ENCODE results near the gene CRYBA4. TPM values are rescaled to one million over a fixed set of nuclear protein-coding genes. Genes with fewer than 3 reads are reported as not detected.

Gene CRYBA4
- total and polyA plus RNA-seq, 10 of the 15 experiments (the other 5 are each of a cell fraction or from before 2014, with no cell fraction given), result 0.12 to 0.17 TPM; not detected in 8

DNA sequence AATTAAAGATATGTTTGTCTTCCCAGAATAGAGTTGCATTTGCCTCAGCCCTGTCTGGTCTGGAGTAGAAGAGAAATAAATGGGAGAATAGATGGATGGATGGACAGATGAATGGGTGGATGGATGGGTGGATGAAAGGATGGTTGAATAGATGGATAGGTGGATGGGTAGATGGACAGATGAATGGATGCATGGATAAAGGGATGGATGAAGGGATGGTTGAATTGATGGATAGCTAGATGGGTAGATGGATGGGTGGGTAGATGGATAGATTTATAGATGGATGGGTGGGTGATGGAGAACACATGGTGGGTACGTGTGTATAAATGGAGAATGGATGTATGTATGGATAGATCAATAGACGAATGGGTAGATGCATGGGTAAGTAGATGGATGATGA lies 12.5 kb upstream of the CRYBA4 start:
- FAIRE-seq (no peak), DNase-seq (ENCODE audit: low read depth, low spot score) (no peak), ATAC-seq (no peak)
- SMC1A ChIA-PET (ENCODE audit: uncharacterized antibody, unreplicated experiment), result interaction anchor here (2.6 kb wide), 1 partner anchor 17 kb away, joined by 20 read pairs; no protein-coding TSS in a partner anchor
- 100% methylated on average over 2 of the region's 2 CpGs for WGBS (ENCODE audit: insufficient coverage, insufficient replicate concordance, low lambda C conversion rate, missing lambda C conversion rate)
- H2AFZ ChIP-seq (ENCODE audit: control insufficient read depth, low read depth, low read length), result no peak overlapping the region
- H3K36me3 ChIP-seq (ENCODE audit: control insufficient read depth in 2 of 2, insufficient read depth in 2 of 2, low read length in 1 of 2), result no peaks in the 10 kb centered on the region
- no peak overlapping the region for H3K4me3 ChIP-seq
- peak overlapping the region; percentile 94; the same call in 1 of the 2 replicates for H3K27ac ChIP-seq (ENCODE audit: control insufficient read depth, insufficient read depth)
- H3K4me1 ChIP-seq (ENCODE audit: control insufficient read depth, insufficient read depth, low read length), result peaks cover 20% of the 10 kb centered on the region
- H3K9me3 ChIP-seq (replicated peaks; ENCODE audit: control insufficient read depth, insufficient read depth, low read length), result no peaks in the 10 kb centered on the region
- intact Hi-C loops (cut with micrococcal nuclease; ENCODE audit: unreplicated experiment) (no loop called here), in situ Hi-C loops (cut with MboI) (no loop called here)
- H4K20me1 ChIP-seq (ENCODE audit: control insufficient read depth, insufficient read depth), result no peaks in the 10 kb centered on the region
- no peak overlapping the region for H3K9ac ChIP-seq (ENCODE audit: control insufficient read depth, insufficient read depth, low read length)
- no peaks in the 10 kb centered on the region for H3K79me2 ChIP-seq (ENCODE audit: control insufficient read depth, insufficient read depth, low read length)
- CTCF ChIA-PET, result interaction anchor here (0.6 to 1.5 kb wide), 2 partner anchors 13 to 26 kb away, joined by 4 read pairs; no protein-coding TSS in a partner anchor
- no TSS peak for BruUV-seq (replicated peaks)
- H3K4me2 ChIP-seq (ENCODE audit: control insufficient read depth, insufficient read depth), result no peak overlapping the region
- RAD21 ChIA-PET (ENCODE audit: unreplicated experiment), result no interaction called here
- H3K27me3 ChIP-seq (replicated peaks in 1 of 2; ENCODE audit: control insufficient read depth in 2 of 2, insufficient read depth in 2 of 2, low read length in 1 of 2), result no peaks in the 10 kb centered on the region
- no peak for TF ChIP-seq HDAC2 (IDR thresholded peaks at IDR 0.05)
- 0 out of 2 replicates have a peak, but pooled peaks have one; percentile 56 for TF ChIP-seq HDGF (IDR thresholded peaks at IDR 0.05)
- peak; percentile 24; the same call in 1 of the 2 replicates for TF ChIP-seq NBN (IDR thresholded peaks at IDR 0.05)
- POLR2A ChIA-PET, result interaction anchor here (5.7 kb wide), 1 partner anchor 17 kb away, joined by 62 read pairs; the partner anchor contains the start of gene TPST2

DNA sequence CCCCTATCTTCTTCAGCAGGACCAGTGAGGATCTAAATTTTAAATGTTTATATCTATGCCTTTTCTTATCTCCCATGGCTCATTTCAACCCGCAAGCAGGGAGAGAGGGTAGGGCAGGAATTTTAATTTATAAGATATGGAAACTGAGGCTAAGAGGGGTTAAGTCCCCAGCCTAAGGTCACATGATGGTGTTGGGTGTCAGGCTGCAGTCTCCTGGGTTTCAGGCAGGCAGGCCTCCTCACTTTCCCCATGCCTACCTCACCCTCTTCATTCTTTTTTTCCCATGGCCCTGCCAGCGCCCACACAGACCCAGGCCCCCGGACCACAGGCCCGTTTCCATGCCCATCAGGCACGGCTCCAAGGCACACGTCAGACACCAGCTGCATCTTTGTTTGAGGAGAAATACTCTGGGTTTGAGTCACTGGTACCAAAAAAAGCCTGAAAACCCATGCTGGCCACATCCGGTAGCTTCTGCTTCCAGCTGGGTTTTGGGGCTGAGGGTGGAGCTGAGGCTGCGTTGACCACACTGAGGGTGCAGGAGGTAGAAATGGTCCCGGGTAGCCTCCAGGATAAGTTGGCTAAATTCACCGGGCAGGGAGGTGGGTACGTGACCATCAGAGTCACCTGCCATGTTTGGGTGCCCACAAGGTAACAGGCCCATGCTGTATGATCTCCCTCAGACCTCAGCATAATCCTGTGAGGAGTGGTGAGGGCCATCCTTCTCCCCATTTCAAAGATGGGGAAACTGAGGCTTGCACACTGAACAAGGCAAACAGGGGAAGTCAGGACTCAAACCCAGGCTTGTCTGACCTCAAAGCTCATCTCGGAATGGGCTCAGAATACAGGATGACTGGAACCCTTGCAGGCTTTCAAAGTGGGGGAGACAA lies 11.4 kb upstream of the CRYBA4 start:
- Histone ChIP-seq H3K9ac (ENCODE audit: control insufficient read depth, insufficient read depth, low read length) (peak overlapping the region; percentile 36; the same call in 1 of the 2 replicates), H3K4me2 (ENCODE audit: control insufficient read depth, insufficient read depth) (peak overlapping the region; percentile 98), H3K4me1 (ENCODE audit: control insufficient read depth, insufficient read depth, low read length) (peaks cover 25% of the 10 kb centered on the region), H3K27me3 (replicated peaks in 1 of 2; ENCODE audit: control insufficient read depth in 2 of 2, insufficient read depth in 2 of 2, low read length in 1 of 2) (no peaks in the 10 kb centered on the region), H4K20me1 (ENCODE audit: control insufficient read depth, insufficient read depth) (no peaks in the 10 kb centered on the region), H2AFZ (ENCODE audit: control insufficient read depth, low read depth, low read length) (peak overlapping the region; percentile 61), H3K27ac (ENCODE audit: control insufficient read depth, insufficient read depth) (peak overlapping the region; percentile 94), H3K9me3 (replicated peaks; ENCODE audit: control insufficient read depth, insufficient read depth, low read length) (no peaks in the 10 kb centered on the region), H3K36me3 (ENCODE audit: control insufficient read depth in 2 of 2, insufficient read depth in 2 of 2, low read length in 1 of 2) (no peaks in the 10 kb centered on the region), H3K79me2 (ENCODE audit: control insufficient read depth, insufficient read depth, low read length) (no peaks in the 10 kb centered on the region), H3K4me3 (peak overlapping the region; percentile 21; the same call in 1 of the 2 replicates)
- ChIA-PET RAD21 (ENCODE audit: unreplicated experiment) (interaction anchor here (1.0 to 1.7 kb wide), 5 partner anchors 18 to 98 kb away, joined by 3 to 7 read pairs (median 4); no protein-coding TSS in a partner anchor), POLR2A (interaction anchor here (0.7 to 5.7 kb wide), 5 partner anchors 9 to 33 kb away, joined by 3 to 62 read pairs (median 3); partner anchors contain the start of gene TPST2), SMC1A (ENCODE audit: uncharacterized antibody, unreplicated experiment) (interaction anchor here (0.7 to 2.6 kb wide), 8 partner anchors 14 to 180 kb away, joined by 3 to 20 read pairs (median 4); partner anchors contain the start of genes HPS4, SRRD and TPST2), CTCF (interaction anchor here (0.6 to 1.5 kb wide), 8 partner anchors 9 to 64 kb away, joined by 3 to 5 read pairs (median 3); no protein-coding TSS in a partner anchor)
- FAIRE-seq, result peak; percentile 91
- in situ Hi-C loops (cut with MboI) (no loop called here), intact Hi-C loops (cut with micrococcal nuclease; ENCODE audit: unreplicated experiment) (loop anchor here (2.0 kb wide), 1 partner anchor 20 kb away; the partner anchor contains the start of gene TPST2)
- peak; percentile 94 for ATAC-seq
- DNase-seq (ENCODE audit: low read depth, low spot score), result peak; percentile 93
- BruUV-seq (replicated peaks), result no TSS peak
- WGBS (ENCODE audit: insufficient coverage, insufficient replicate concordance, low lambda C conversion rate, missing lambda C conversion rate), result 6% methylated on average over 12 of the region's 12 CpGs
- TF ChIP-seq RELA (IDR thresholded peaks at IDR 0.05; ENCODE audit: borderline replicate concordance, partially characterized antibody) (peak; percentile 0), POLR2AphosphoS5 (IDR thresholded peaks at IDR 0.05; ENCODE audit: low read length) (peak; percentile 62; the same call in 1 of the 2 replicates), MXI1 (IDR thresholded peaks at IDR 0.05; ENCODE audit: low read depth, low read length) (0 out of 2 replicates have a peak, but pooled peaks have one; percentile 8), PAX5 (IDR thresholded peaks at IDR 0.05; ENCODE audit: borderline replicate concordance, low read depth, low read length) (peak; percentile 98), ZSCAN29 (IDR thresholded peaks at IDR 0.05) (peak; percentile 82; the same call in 1 of the 2 replicates), ZBED1 (IDR thresholded peaks at IDR 0.05; ENCODE audit: borderline replicate concordance) (peak; percentile 97)
- TF ChIP-seq, protein P1, sequence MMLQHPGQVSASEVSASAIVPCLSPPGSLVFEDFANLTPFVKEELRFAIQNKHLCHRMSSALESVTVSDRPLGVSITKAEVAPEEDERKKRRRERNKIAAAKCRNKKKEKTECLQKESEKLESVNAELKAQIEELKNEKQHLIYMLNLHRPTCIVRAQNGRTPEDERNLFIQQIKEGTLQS (IDR thresholded peaks at IDR 0.05; ENCODE audit: borderline replicate concordance, extremely low read depth, low read depth, low read length), result peak; percentile 45; the same call in 1 of the 2 replicates
- TF ChIP-seq, protein P2, sequence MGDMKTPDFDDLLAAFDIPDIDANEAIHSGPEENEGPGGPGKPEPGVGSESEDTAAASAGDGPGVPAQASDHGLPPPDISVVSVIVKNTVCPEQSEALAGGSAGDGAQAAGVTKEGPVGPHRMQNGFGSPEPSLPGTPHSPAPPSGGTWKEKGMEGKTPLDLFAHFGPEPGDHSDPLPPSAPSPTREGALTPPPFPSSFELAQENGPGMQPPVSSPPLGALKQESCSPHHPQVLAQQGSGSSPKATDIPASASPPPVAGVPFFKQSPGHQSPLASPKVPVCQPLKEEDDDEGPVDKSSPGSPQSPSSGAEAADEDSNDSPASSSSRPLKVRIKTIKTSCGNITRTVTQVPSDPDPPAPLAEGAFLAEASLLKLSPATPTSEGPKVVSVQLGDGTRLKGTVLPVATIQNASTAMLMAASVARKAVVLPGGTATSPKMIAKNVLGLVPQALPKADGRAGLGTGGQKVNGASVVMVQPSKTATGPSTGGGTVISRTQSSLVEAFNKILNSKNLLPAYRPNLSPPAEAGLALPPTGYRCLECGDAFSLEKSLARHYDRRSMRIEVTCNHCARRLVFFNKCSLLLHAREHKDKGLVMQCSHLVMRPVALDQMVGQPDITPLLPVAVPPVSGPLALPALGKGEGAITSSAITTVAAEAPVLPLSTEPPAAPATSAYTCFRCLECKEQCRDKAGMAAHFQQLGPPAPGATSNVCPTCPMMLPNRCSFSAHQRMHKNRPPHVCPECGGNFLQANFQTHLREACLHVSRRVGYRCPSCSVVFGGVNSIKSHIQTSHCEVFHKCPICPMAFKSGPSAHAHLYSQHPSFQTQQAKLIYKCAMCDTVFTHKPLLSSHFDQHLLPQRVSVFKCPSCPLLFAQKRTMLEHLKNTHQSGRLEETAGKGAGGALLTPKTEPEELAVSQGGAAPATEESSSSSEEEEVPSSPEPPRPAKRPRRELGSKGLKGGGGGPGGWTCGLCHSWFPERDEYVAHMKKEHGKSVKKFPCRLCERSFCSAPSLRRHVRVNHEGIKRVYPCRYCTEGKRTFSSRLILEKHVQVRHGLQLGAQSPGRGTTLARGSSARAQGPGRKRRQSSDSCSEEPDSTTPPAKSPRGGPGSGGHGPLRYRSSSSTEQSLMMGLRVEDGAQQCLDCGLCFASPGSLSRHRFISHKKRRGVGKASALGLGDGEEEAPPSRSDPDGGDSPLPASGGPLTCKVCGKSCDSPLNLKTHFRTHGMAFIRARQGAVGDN (IDR thresholded peaks at IDR 0.05), result peak; percentile 65
